HT-29 (cell line): ENCODE measurements around the gene ATF5. TPM values are rescaled to one million over a fixed set of nuclear protein-coding genes. Genes with fewer than 3 reads are reported as not detected.

Source experiments
- DNase-seq: peaks from one replicate; pipeline ENCODE4 v3.0.0-alpha.2; 2015; ENCODE audit warnings: low spot score
- total RNA-seq: library from RNA; depleted of rRNA; stranded (reverse); fragments of >200 nt; shearing (Covaris generic); gene quantifications from 2 replicates; pipeline ENCODE4 v1.2.3, GENCODE V29; 2014

The ATF5 gene
- total RNA-seq, 1 experiment from 2014 or later, result 32.8 TPM

- no peak for DNase-seq
These were observed 34.0 kb upstream of the ATF5 start for GRCh38 chr19:49894879-49895565.

- no peak for DNase-seq
These were observed 33.3 kb upstream of the ATF5 start for GRCh38 chr19:49895566-49896297.

GRCh38 chr19:49896863-49897621 lies 32.0 kb upstream of the ATF5 start, which contains the start of gene IL4I1:
IL4I1 (minus strand) TSS chr19:49896887; CDS start chr19:49896160, 727 bp downstream.
- no peak for DNase-seq

GRCh38 chr19:49904136-49904535 lies 24.9 kb upstream of the ATF5 start:
- no peak for DNase-seq

- no peak for DNase-seq
These were observed 22.0 kb upstream of the ATF5 start for GRCh38 chr19:49906879-49907564.

GRCh38 chr19:49907745-49908446 lies 21.1 kb upstream of the ATF5 start:
- no peak for DNase-seq

- no peak for DNase-seq
These were observed 20.3 kb upstream of the ATF5 start for GRCh38 chr19:49908480-49909420.

GRCh38 chr19:49910179-49910578 lies 18.8 kb upstream of the ATF5 start:
- no peak for DNase-seq

GRCh38 chr19:49911381-49912145 lies 17.4 kb upstream of the ATF5 start:
- no peak for DNase-seq

GRCh38 chr19:49912965-49913685 lies 15.9 kb upstream of the ATF5 start:
- no peak for DNase-seq

- DNase-seq, result no peak
These were observed 15.3 kb upstream of the ATF5 start for GRCh38 chr19:49913720-49914119.

GRCh38 chr19:49915271-49915670 lies 13.7 kb upstream of the ATF5 start:
- no peak for DNase-seq

GRCh38 chr19:49916839-49917733 lies 11.9 kb upstream of the ATF5 start:
- DNase-seq, result no peak

- no peak for DNase-seq
These were observed 10.9 kb upstream of the ATF5 start for GRCh38 chr19:49918089-49918488.

GRCh38 chr19:49920624-49921363 lies 8.2 kb upstream of the ATF5 start:
- no peak for DNase-seq

- DNase-seq, result no peak
These were observed 6.9 kb upstream of the ATF5 start for GRCh38 chr19:49921871-49922795.
